ENCODE measurements around the gene TTC9C. TPM values are rescaled to one million over a fixed set of nuclear protein-coding genes. Genes with fewer than 3 reads are reported as not detected.

TTC9C gene
- total and polyA plus RNA-seq, 4 donors = 22.6 to 55.5 (median 30.7) TPM

GRCh38 chr11:62682518-62682917, 45.8 kb upstream of the TTC9C start:
- H3K27me3 ChIP-seq (ENCODE audit: control insufficient read depth in 3 of 3, insufficient read depth in 3 of 3, low read length in 2 of 3) = peaks cover 0 to 4% (median 3%) of the 10 kb centered on the region in 3 donors
- H3K27ac ChIP-seq (ENCODE audit: low read depth in 1 of 2, low read length in 1 of 2) = no peak overlapping the region
- ATAC-seq (ENCODE audit: insufficient read depth, low FRiP score) = no peak
- 92% methylated on average over 7 of the region's 7 CpGs for WGBS, 2 donors
- peaks cover under 1 to 4% (median 3%) of the 10 kb centered on the region in 4 donors for H3K36me3 ChIP-seq (ENCODE audit: control insufficient read depth in 4 of 4, insufficient read depth in 4 of 4, low read length in 4 of 4)
- no peak for DNase-seq
- H3K9me3 ChIP-seq (ENCODE audit: control insufficient read depth in 4 of 4, insufficient read depth in 3 of 4, low read length in 3 of 4) = no peaks in the 10 kb centered on the region
- H3K9ac ChIP-seq (ENCODE audit: insufficient read depth in 1 of 2, low read length in 2 of 2) = no peak overlapping the region
- no peak overlapping the region for H3K4me3 ChIP-seq
- peaks cover 0 to 7% (median 4%) of the 10 kb centered on the region in 5 donors for H3K4me1 ChIP-seq (ENCODE audit: control insufficient read depth in 5 of 5, insufficient read depth in 5 of 5, low read length in 5 of 5)
- TF ChIP-seq CTCF (IDR thresholded peaks at IDR 0.05; ENCODE audit: control extremely low read depth, extremely low read depth) = no peak

- Histone ChIP-seq H3K9me3 (ENCODE audit: control insufficient read depth in 4 of 4, insufficient read depth in 3 of 4, low read length in 3 of 4) (peaks cover 0 to 2% (median 0%) of the 10 kb centered on the region in 4 donors), H3K4me3 (no peak overlapping the region), H3K4me1 (ENCODE audit: control insufficient read depth in 5 of 5, insufficient read depth in 5 of 5, low read length in 5 of 5) (peaks cover 0 to 3% (median 0%) of the 10 kb centered on the region in 5 donors), H3K27ac (ENCODE audit: low read depth in 1 of 2, low read length in 1 of 2) (no peak overlapping the region), H3K36me3 (ENCODE audit: control insufficient read depth in 4 of 4, insufficient read depth in 4 of 4, low read length in 4 of 4) (peaks cover 4 to 25% (median 16%) of the 10 kb centered on the region in 4 donors), H3K27me3 (ENCODE audit: control insufficient read depth in 3 of 3, insufficient read depth in 3 of 3, low read length in 2 of 3) (peaks cover 0 to 13% (median 9%) of the 10 kb centered on the region in 3 donors), H3K9ac (ENCODE audit: insufficient read depth in 1 of 2, low read length in 2 of 2) (no peak overlapping the region)
- TF ChIP-seq CTCF (IDR thresholded peaks at IDR 0.05; ENCODE audit: control extremely low read depth, extremely low read depth) = no peak
- peak; percentile 4 for ATAC-seq (ENCODE audit: insufficient read depth, low FRiP score)
- WGBS, 2 donors = 31 to 35% methylated on average over 71 to 74 of the region's 74 CpGs
- DNase-seq = peak in 1 of 3 donors; percentile 40
These were observed 40.5 kb upstream of the TTC9C start for GRCh38 chr11:62687508-62688396.

GRCh38 chr11:62688491-62688890, 39.8 kb upstream of the TTC9C start:
- 59 to 67% methylated on average over 1 of the region's 1 CpG for WGBS, 2 donors

More at GRCh38 chr11:62688491-62688890, 39.8 kb upstream of the TTC9C start:
- no peak overlapping the region for H3K9ac ChIP-seq (ENCODE audit: insufficient read depth in 1 of 2, low read length in 2 of 2)
- no peak for ATAC-seq (ENCODE audit: insufficient read depth, low FRiP score)
- no peak for DNase-seq
- peaks cover 4 to 30% (median 21%) of the 10 kb centered on the region in 4 donors for H3K36me3 ChIP-seq (ENCODE audit: control insufficient read depth in 4 of 4, insufficient read depth in 4 of 4, low read length in 4 of 4)
- H3K9me3 ChIP-seq (ENCODE audit: control insufficient read depth in 4 of 4, insufficient read depth in 3 of 4, low read length in 3 of 4) = peaks cover 0 to 2% (median 0%) of the 10 kb centered on the region in 4 donors
- TF ChIP-seq CTCF (IDR thresholded peaks at IDR 0.05; ENCODE audit: control extremely low read depth, extremely low read depth) = no peak
- H3K27ac ChIP-seq (ENCODE audit: low read depth in 1 of 2, low read length in 1 of 2) = no peak overlapping the region
- H3K4me1 ChIP-seq (ENCODE audit: control insufficient read depth in 5 of 5, insufficient read depth in 5 of 5, low read length in 5 of 5) = peaks cover 0 to 3% (median 0%) of the 10 kb centered on the region in 5 donors
- peaks cover 0 to 13% (median 9%) of the 10 kb centered on the region in 3 donors for H3K27me3 ChIP-seq (ENCODE audit: control insufficient read depth in 3 of 3, insufficient read depth in 3 of 3, low read length in 2 of 3)
- no peak overlapping the region for H3K4me3 ChIP-seq

Measured in lung (tissue), 12 donors.